GM23338 (cell line): ENCODE measurements around the gene EEF1G. TPM values are rescaled to one million over a fixed set of nuclear protein-coding genes. Genes with fewer than 3 reads are reported as not detected.

Source experiments
- ATAC-seq: fragments of 200-7000 bp; cut with Tn5 transposase; 3 replicates; pipeline ENCODE4 v1.9.1; 2020
- DNase-seq: peaks from one replicate; pipeline ENCODE4 v3.0.0-alpha.2; 2015; ENCODE audit warnings: low spot score
- H2AFZ ChIP-seq: fragments of 200-600 bp; sonication (generic); 2 replicates; pipeline ENCODE4 v1.8.0; 2016; ENCODE audit warnings: antibody characterized with exemption, mild to moderate bottlenecking, moderate library complexity
- H3F3A ChIP-seq: fragments of 200-600 bp; sonication (generic); replicated peaks from 2 replicates; pipeline ENCODE4 v1.8.0; 2017; ENCODE audit warnings: antibody characterized with exemption, mixed run types, low read depth
- H3K27ac ChIP-seq: fragments of 200-600 bp; sonication (generic); 2 replicates; pipeline ENCODE4 v1.6.1; 2016; ENCODE audit warnings: low read depth
- H3K27me3 ChIP-seq: fragments of 200-600 bp; sonication (generic); 2 replicates; pipeline ENCODE4 v1.8.0; 2016; ENCODE audit warnings: mild to moderate bottlenecking, mixed run types, moderate library complexity; ENCODE audit not compliant: insufficient read depth
- H3K36me3 ChIP-seq: fragments of 200-600 bp; sonication (generic); 2 replicates; pipeline ENCODE4 v1.8.0; 2016; ENCODE audit warnings: mild to moderate bottlenecking; ENCODE audit not compliant: insufficient read depth
- H3K4me1 ChIP-seq: fragments of 200-600 bp; sonication (generic); 2 replicates; pipeline ENCODE4 v1.8.0; 2016; ENCODE audit warnings: mild to moderate bottlenecking, moderate library complexity; ENCODE audit not compliant: insufficient read depth
- H3K4me2 ChIP-seq: fragments of 200-600 bp; sonication (generic); 2 replicates; pipeline ENCODE4 v1.7.1; 2017; ENCODE audit warnings: mixed run types
- H3K4me3 ChIP-seq: fragments of 200-600 bp; sonication (generic); 2 replicates; pipeline ENCODE4 v1.6.1; 2016; ENCODE audit warnings: mixed run types
- H3K79me2 ChIP-seq: fragments of 200-600 bp; sonication (generic); replicated peaks from 2 replicates; pipeline ENCODE4 v1.8.0; 2017; ENCODE audit warnings: mild to moderate bottlenecking; ENCODE audit not compliant: insufficient read depth
- H3K9me2 ChIP-seq: fragments of 200-600 bp; sonication (generic); 2 replicates; pipeline ENCODE4 v1.8.0; 2017; ENCODE audit not compliant: insufficient read depth
- H4K20me1 ChIP-seq: fragments of 200-600 bp; sonication (generic); replicated peaks from 2 replicates; pipeline ENCODE4 v1.8.0; 2017; ENCODE audit warnings: mild to moderate bottlenecking; ENCODE audit not compliant: insufficient read depth
- H3K27ac Mint-ChIP-seq: 2 replicates; pipeline ENCODE4 v1.8.0; 2020; ENCODE audit warnings: inconsistent platforms, mild to moderate bottlenecking, moderate library complexity, mixed read lengths
- H3K27me3 Mint-ChIP-seq: 3 replicates; pipeline ENCODE4 v1.8.0; 2022; ENCODE audit warnings: low read depth, mild to moderate bottlenecking, moderate library complexity, mixed read lengths, inconsistent platforms; ENCODE audit not compliant: insufficient read depth, poor library complexity
- H3K36me3 Mint-ChIP-seq: 3 replicates; pipeline ENCODE4 v1.8.0; 2021; ENCODE audit warnings: low read depth, mild to moderate bottlenecking, inconsistent platforms, moderate library complexity, mixed read lengths
- H3K4me1 Mint-ChIP-seq: 3 replicates; pipeline ENCODE4 v1.8.0; 2020; ENCODE audit warnings: mild to moderate bottlenecking, inconsistent platforms, mixed read lengths
- H3K4me3 Mint-ChIP-seq: 3 replicates; pipeline ENCODE4 v1.8.0; 2021; ENCODE audit warnings: moderate library complexity, mild to moderate bottlenecking, inconsistent platforms, mixed read lengths
- H3K9me3 Mint-ChIP-seq: 3 replicates; pipeline ENCODE4 v1.8.0; 2020; ENCODE audit warnings: moderate library complexity, mild to moderate bottlenecking, inconsistent platforms, mixed read lengths
- CREB1 ChIP-seq: fragments of 250-450 bp; sonication (Bioruptor Pico); IDR thresholded peaks from 2 replicates; pipeline ENCODE4 v1.5.0; 2020; ENCODE audit warnings: low read depth, mild to moderate bottlenecking, moderate library complexity
- EZH2phosphoT487 ChIP-seq: fragments of 200-600 bp; sonication (generic); IDR thresholded peaks from one replicate; pipeline ENCODE4 v1.8.1; 2018; ENCODE audit warnings: antibody characterized with exemption; ENCODE audit not compliant: unreplicated experiment
- POLR2AphosphoS5 ChIP-seq: IDR thresholded peaks from 2 replicates; pipeline ENCODE4 v1.6.1; 2016; ENCODE audit warnings: antibody characterized with exemption, low read depth
- ZNF462 ChIP-seq: fragments of 250-450 bp; sonication (Bioruptor Pico); IDR thresholded peaks from 2 replicates; pipeline ENCODE4 v1.5.0; 2020; ENCODE audit warnings: mild to moderate bottlenecking, moderate library complexity
- polyA plus RNA-seq: library from polyadenylated mRNA; unstranded; fragments of >200 nt; fragmentation: Nextera tagmentation; extraction: Ambion mirVana; gene quantifications from 2 replicates; pipeline ENCODE4 v1.2.1, GENCODE V29; 2016
- total RNA-seq: library from RNA; depleted of rRNA; stranded (reverse); fragments of >200 nt; shearing (Covaris generic); gene quantifications from 2 replicates; pipeline ENCODE4 v1.2.3, GENCODE V29; 2014
- TF ChIP-seq, protein P1 (sequence below), 2 experiments: fragments of 200-600 bp in 1 of 2; sonication (generic) in 1 of 2; conservative IDR thresholded peaks; 2 replicates each; pipeline versions ENCODE4 v1.5.1 to v1.6.1; 2016 to 2017; ENCODE audit warnings: antibody characterized with exemption in 2 of 2, low read depth in 2 of 2, mild to moderate bottlenecking in 2 of 2, moderate library complexity in 1 of 2

EEF1G gene
- total and polyA plus RNA-seq, 2 experiments from 2014 or later: 696 to 1,316 TPM

DNA sequence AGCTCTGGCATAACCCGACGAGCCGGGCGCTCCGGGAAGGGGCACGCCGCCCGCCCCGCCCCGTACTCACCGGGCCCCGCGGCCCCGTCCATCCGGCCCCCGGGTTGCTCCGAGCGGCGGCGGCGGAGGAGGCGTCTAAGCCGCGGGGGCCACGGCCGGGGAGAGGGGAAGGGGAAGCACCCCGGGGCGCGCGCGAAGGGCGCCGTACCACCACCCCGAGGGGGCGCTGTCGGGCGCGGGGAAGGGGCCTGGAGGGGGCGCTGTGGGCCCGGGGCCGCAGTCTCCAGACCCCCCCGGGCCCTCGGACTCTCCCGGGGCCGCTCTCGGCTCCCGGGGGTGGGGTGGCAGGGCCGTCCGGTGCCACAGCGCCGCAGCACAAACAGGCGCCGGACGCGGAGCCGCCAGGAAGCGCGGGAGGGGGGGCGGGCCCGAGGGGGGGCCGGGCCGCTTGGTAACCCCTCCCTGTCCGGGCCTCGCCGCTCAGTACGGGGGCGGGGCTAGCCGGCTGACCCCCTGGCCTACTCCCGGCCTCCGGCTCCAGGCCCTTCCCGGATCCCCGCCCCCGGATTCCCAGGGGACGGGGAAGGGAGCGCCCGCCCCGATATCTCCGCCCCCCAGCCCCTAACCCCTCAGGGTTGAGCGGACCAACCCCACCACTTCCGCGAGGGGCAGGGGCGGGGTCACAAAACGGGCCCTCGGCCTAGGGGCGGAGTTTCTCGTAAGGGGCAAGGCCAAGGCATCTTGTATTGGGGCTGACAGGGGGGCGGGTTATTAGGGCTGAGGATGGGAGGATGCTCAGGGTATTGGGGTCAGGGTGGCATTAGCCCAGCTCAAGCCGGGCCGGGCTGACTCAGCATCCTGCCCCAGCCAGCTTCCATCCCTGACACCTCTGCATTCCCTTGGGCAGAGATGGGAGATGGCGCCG is 38.9 kb upstream of the EEF1G start, which contains the start of the genes EML3 and ROM1:
EML3 (minus strand) TSS at position 410 of the 925 bp plus-strand sequence; CDS start at position 92, 318 bp downstream.
ROM1 (plus strand) TSS at position 892 of the 925 bp plus-strand sequence; CDS start at position 917, 25 bp downstream.
- H3K4me2 ChIP-seq: peak within 1 kb of the TSS; percentile 96
- peaks cover 26% of the 10 kb centered on the region for H3K27me3 Mint-ChIP-seq
- H3K4me1 ChIP-seq: peaks cover 8% of the 10 kb centered on the region; the same call in 1 of the 2 replicates
- DNase-seq (peak; percentile 97), ATAC-seq (peak; percentile 87)
- H3K4me1 Mint-ChIP-seq: peaks cover 37% of the 10 kb centered on the region
- H3K36me3 Mint-ChIP-seq: peaks cover 12% of the 10 kb centered on the region
- peaks cover 4% of the 10 kb centered on the region; the same call in 2 of the 3 replicates for H3K9me3 Mint-ChIP-seq
- H3K4me3 Mint-ChIP-seq: peak within 1 kb of the TSS; percentile 85
- H4K20me1 ChIP-seq: no peaks in the 10 kb centered on the region
- peak within 1 kb of the TSS; percentile 83 for H3K4me3 ChIP-seq
- H3K9me2 ChIP-seq: no peaks in the 10 kb centered on the region
- H3K27ac Mint-ChIP-seq: peak within 1 kb of the TSS; percentile 81
- TF ChIP-seq CREB1 (CRISPR knock-in tag): 0 out of 2 replicates have a peak, but pooled peaks have one; percentile 38
- no peak for TF ChIP-seq ZNF462 (CRISPR knock-in tag)
- TF ChIP-seq, protein P1, sequence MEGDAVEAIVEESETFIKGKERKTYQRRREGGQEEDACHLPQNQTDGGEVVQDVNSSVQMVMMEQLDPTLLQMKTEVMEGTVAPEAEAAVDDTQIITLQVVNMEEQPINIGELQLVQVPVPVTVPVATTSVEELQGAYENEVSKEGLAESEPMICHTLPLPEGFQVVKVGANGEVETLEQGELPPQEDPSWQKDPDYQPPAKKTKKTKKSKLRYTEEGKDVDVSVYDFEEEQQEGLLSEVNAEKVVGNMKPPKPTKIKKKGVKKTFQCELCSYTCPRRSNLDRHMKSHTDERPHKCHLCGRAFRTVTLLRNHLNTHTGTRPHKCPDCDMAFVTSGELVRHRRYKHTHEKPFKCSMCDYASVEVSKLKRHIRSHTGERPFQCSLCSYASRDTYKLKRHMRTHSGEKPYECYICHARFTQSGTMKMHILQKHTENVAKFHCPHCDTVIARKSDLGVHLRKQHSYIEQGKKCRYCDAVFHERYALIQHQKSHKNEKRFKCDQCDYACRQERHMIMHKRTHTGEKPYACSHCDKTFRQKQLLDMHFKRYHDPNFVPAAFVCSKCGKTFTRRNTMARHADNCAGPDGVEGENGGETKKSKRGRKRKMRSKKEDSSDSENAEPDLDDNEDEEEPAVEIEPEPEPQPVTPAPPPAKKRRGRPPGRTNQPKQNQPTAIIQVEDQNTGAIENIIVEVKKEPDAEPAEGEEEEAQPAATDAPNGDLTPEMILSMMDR (conservative IDR thresholded peaks at IDR 0.05; ENCODE audit: low read depth in 2 of 2): peak; percentile 67 to 91
- TF ChIP-seq EZH2phosphoT487: no peak
- peak; percentile 27; the same call in 1 of the 2 replicates for TF ChIP-seq POLR2AphosphoS5
- no peaks in the 10 kb centered on the region for H3K79me2 ChIP-seq
- H3F3A ChIP-seq: peaks cover 18% of the 10 kb centered on the region
- peak within 1 kb of the TSS; percentile 98 for H2AFZ ChIP-seq
- no peaks in the 10 kb centered on the region for H3K36me3 ChIP-seq
- H3K27ac ChIP-seq: peak within 1 kb of the TSS; percentile 69; the same call in 1 of the 2 replicates
- H3K27me3 ChIP-seq: peaks cover 11% of the 10 kb centered on the region; the same call in 1 of the 2 replicates
